Smooth muscle cell (in vitro differentiated cells): Measurements from ENCODE around the gene MTF1. TPM values are rescaled to one million over a fixed set of nuclear protein-coding genes. Genes with fewer than 3 reads are reported as not detected.

Experiments used
- DNase-seq: peaks from one replicate; lab custom pipeline; 2025; ENCODE audit not compliant: unreplicated experiment; lab: John Stamatoyannopoulos, UW
- H2AFZ ChIP-seq: fragments of 200-600 bp; sonication (generic); 2 replicates; pipeline ENCODE4 v1.6.0; 2016; ENCODE audit warnings: antibody characterized with exemption, low read depth, mild to moderate bottlenecking
- H3F3A ChIP-seq: fragments of 200-600 bp; sonication (generic); 2 replicates; pipeline ENCODE4 v1.6.0; 2017; ENCODE audit warnings: antibody characterized with exemption, low read depth
- H3K27ac ChIP-seq: fragments of 200-600 bp; sonication (generic); 2 replicates; pipeline ENCODE4 v1.5.1; 2016; ENCODE audit warnings: low read depth, mild to moderate bottlenecking
- H3K27me3 ChIP-seq: fragments of 200-600 bp; sonication (generic); 2 replicates; pipeline ENCODE4 v1.6.1; 2016; ENCODE audit warnings: low read depth, mild to moderate bottlenecking
- H3K36me3 ChIP-seq: fragments of 200-600 bp; sonication (generic); 2 replicates; pipeline ENCODE4 v1.5.1; 2016; ENCODE audit warnings: low read depth
- H3K4me1 ChIP-seq: fragments of 200-600 bp; sonication (generic); 2 replicates; pipeline ENCODE4 v1.5.1; 2016; ENCODE audit warnings: low read depth
- H3K4me2 ChIP-seq: fragments of 200-600 bp; sonication (generic); 2 replicates; pipeline ENCODE4 v1.6.0; 2016; ENCODE audit warnings: mild to moderate bottlenecking
- H3K4me3 ChIP-seq: fragments of 200-600 bp; sonication (generic); 2 replicates; pipeline ENCODE4 v1.5.1; 2016; ENCODE audit warnings: mild to moderate bottlenecking
- H3K79me2 ChIP-seq: fragments of 200-600 bp; sonication (generic); 2 replicates; pipeline ENCODE4 v1.6.0; 2016; ENCODE audit warnings: low read depth, mild to moderate bottlenecking
- H3K9ac ChIP-seq: fragments of 200-600 bp; sonication (generic); 2 replicates; pipeline ENCODE4 v1.6.0; 2016; ENCODE audit warnings: low read depth
- H3K9me3 ChIP-seq: fragments of 200-600 bp; sonication (generic); replicated peaks from 2 replicates; pipeline ENCODE4 v1.5.1; 2016; ENCODE audit warnings: low read depth
- H4K20me1 ChIP-seq: fragments of 200-600 bp; sonication (generic); 2 replicates; pipeline ENCODE4 v1.6.0; 2016; ENCODE audit warnings: low read depth
- WGBS: methylation state at CpG from one replicate; pipeline ENCODE4 v1.1.7; 2016; ENCODE audit warnings: low lambda C conversion rate; 5-methylcytosine and 5-hydroxymethylcytosine counted together
- polyA plus RNA-seq: library from polyadenylated mRNA; unstranded; fragments of >200 nt; fragmentation: Nextera tagmentation; extraction: Ambion mirVana; gene quantifications from 2 replicates; pipeline ENCODE4 v1.2.1, GENCODE V29; 2016
- total RNA-seq: library from RNA; depleted of rRNA; stranded (reverse); fragments of >200 nt; gene quantifications from 2 replicates; pipeline ENCODE4 v1.2.3, GENCODE V29; 2014
- TF ChIP-seq, protein P1 (sequence below): fragments of 200-600 bp; sonication (generic); IDR thresholded peaks from 2 replicates; pipeline ENCODE4 v1.5.1; 2017; ENCODE audit warnings: borderline replicate concordance, mild to moderate bottlenecking, antibody characterized with exemption; ENCODE audit not compliant: insufficient read depth, poor library complexity, severe bottlenecking

The MTF1 gene
- total and polyA plus RNA-seq, 2 experiments from 2014 or later, result 6.8 to 25.9 TPM

GRCh38 chr1:37814252-37814651, 45.1 kb downstream of the MTF1 start:
- Histone ChIP-seq H3F3A (peaks cover 5% of the 10 kb centered on the region), H3K27ac (no peak overlapping the region), H3K9me3 (no peaks in the 10 kb centered on the region), H3K79me2 (peaks cover 7% of the 10 kb centered on the region), H3K4me2 (no peak overlapping the region), H3K4me1 (peaks cover 3% of the 10 kb centered on the region), H3K36me3 (peaks cover 4% of the 10 kb centered on the region), H4K20me1 (peaks cover 12% of the 10 kb centered on the region), H2AFZ (no peak overlapping the region), H3K9ac (no peak overlapping the region), H3K4me3 (no peak overlapping the region), H3K27me3 (no peaks in the 10 kb centered on the region)
- WGBS, result 87% methylated on average over 7 of the region's 7 CpGs
- no peak for DNase-seq
- TF ChIP-seq, protein P1, sequence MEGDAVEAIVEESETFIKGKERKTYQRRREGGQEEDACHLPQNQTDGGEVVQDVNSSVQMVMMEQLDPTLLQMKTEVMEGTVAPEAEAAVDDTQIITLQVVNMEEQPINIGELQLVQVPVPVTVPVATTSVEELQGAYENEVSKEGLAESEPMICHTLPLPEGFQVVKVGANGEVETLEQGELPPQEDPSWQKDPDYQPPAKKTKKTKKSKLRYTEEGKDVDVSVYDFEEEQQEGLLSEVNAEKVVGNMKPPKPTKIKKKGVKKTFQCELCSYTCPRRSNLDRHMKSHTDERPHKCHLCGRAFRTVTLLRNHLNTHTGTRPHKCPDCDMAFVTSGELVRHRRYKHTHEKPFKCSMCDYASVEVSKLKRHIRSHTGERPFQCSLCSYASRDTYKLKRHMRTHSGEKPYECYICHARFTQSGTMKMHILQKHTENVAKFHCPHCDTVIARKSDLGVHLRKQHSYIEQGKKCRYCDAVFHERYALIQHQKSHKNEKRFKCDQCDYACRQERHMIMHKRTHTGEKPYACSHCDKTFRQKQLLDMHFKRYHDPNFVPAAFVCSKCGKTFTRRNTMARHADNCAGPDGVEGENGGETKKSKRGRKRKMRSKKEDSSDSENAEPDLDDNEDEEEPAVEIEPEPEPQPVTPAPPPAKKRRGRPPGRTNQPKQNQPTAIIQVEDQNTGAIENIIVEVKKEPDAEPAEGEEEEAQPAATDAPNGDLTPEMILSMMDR, result no peak

GRCh38 chr1:37813529-37814145, 45.8 kb downstream of the MTF1 start:
- H3F3A ChIP-seq, result peaks cover 11% of the 10 kb centered on the region
- H3K79me2 ChIP-seq, result peaks cover 7% of the 10 kb centered on the region
- H3K4me2 ChIP-seq, result no peak overlapping the region
- no peaks in the 10 kb centered on the region for H3K27me3 ChIP-seq
- H3K9ac ChIP-seq, result no peak overlapping the region
- 94% methylated on average over 2 of the region's 2 CpGs for WGBS
- DNase-seq, result no peak
- H3K9me3 ChIP-seq, result no peaks in the 10 kb centered on the region
- H2AFZ ChIP-seq, result no peak overlapping the region
- TF ChIP-seq, protein P1, result no peak
- peaks cover 4% of the 10 kb centered on the region for H3K36me3 ChIP-seq
- H3K27ac ChIP-seq, result no peak overlapping the region
- peaks cover 12% of the 10 kb centered on the region for H4K20me1 ChIP-seq
- H3K4me3 ChIP-seq, result no peak overlapping the region
- H3K4me1 ChIP-seq, result peaks cover 8% of the 10 kb centered on the region

DNA sequence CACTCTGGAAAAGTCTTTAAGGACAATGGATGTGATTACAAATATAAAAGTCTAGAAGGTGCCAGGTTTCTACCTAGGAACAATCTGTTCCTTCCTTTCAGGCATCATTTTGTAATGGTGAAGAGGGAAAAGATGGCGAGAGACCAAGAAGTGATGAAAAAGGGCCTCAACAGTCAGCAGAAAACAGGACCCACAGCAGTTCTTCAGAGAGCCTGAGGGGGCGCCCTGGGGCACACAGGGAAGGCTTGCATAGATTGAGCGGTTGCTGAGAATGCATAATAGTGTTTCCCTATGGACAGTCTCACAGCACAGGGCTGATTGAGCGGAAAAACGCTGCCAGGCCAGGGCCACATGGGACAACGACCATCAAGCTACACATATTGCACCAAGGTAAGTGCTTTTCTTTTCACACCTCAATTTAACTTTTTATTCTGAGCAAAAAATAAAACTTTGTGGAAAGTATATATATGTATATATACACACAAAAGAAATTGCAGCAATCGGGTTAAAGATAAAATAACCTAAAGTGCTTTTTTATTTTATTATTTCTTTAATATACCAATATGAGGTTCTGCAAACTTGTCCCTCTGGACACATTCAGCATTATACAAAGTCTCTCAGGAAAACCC, 48.3 kb downstream of the MTF1 start:
- H3K27ac ChIP-seq, result no peak overlapping the region
- H3K36me3 ChIP-seq, result peaks cover 4% of the 10 kb centered on the region
- no peak for DNase-seq
- WGBS, result 34% methylated on average over 7 of the region's 7 CpGs
- no peak overlapping the region for H2AFZ ChIP-seq
- H3F3A ChIP-seq, result peaks cover 11% of the 10 kb centered on the region
- no peaks in the 10 kb centered on the region for H3K9me3 ChIP-seq
- no peak overlapping the region for H3K9ac ChIP-seq
- TF ChIP-seq, protein P1, result peak; percentile 73
- H3K4me1 ChIP-seq, result peaks cover 15% of the 10 kb centered on the region
- no peak overlapping the region for H3K4me3 ChIP-seq
- H3K4me2 ChIP-seq, result no peak overlapping the region
- H3K27me3 ChIP-seq, result no peaks in the 10 kb centered on the region
- peaks cover 25% of the 10 kb centered on the region for H4K20me1 ChIP-seq
- peaks cover 20% of the 10 kb centered on the region for H3K79me2 ChIP-seq
